ENCODE data around the gene RAPGEF4. TPM values are rescaled to one million over a fixed set of nuclear protein-coding genes. Genes with fewer than 3 reads are reported as not detected.
A peak's percentile ranks its signal among the peaks of the same experiment; 100 is the strongest.

RAPGEF4 gene
- total RNA-seq, 2 experiments from 2014 or later = 0.21 TPM; not detected in 1

DNA sequence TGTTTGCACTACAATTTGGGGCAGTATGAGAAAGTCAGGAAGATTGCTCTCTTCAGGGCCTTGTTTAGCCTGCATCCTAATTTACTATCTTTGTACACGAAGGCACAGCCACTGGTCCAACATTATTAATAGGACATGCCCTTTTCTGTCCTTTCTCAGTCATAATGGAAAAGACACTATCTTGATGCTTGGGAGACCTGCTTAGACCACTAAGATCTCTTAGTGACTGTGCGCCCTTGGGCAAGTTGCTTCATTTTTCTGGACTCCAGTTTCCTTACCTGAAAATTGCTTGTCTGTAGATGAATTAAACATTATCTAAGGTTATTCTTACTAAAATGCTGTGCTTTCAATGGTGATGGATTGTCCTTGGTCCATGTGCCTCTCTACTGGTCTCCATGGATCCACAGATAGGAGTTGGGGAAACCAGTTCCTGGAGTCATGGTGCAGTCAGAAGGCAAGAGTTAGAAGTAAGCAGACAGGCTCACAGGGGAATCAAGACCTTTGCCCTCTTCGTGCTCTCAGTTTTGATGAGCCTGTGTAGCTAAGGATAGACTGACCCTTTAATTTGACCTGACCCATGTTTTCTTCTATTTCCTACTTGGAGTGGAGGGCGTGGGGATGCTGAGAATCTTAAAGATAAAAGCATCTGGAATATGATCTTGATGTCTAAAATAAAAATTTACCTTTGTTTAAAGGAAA, 114.0 kb downstream of the RAPGEF4 start:
- DNase-seq (no peak), ATAC-seq (no peak)
- Mint-ChIP-seq H3K4me3 (no peak overlapping the region), H3K36me3 (no peaks in the 10 kb centered on the region), H3K4me1 (no peaks in the 10 kb centered on the region), H3K27me3 (peaks cover 10% of the 10 kb centered on the region), H3K9me3 (ENCODE audit: low read depth) (no peaks in the 10 kb centered on the region), H3K27ac (no peak overlapping the region)
- CTCF ChIA-PET = no interaction called here

DNA sequence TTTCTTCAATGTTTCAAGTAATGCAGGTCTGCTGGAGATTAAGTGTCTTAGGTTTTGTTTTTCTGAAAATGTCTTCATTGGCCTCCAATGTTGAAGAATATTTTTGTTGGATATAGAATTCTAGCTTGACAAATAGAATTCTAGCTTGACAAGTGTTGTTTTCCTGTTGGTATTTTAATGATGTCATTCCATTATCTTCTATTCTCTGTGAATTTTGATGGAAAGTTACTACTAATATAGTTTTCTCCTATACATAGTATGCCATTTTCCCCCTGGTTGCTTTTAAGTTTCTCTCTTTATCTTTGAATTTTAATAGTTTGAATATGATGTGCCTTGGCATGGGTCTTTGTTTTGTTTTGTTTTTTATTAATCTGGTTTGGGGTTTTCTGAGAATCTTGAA, 119.9 kb downstream of the RAPGEF4 start:
- DNase-seq (no peak), ATAC-seq (no peak)
- Mint-ChIP-seq H3K4me3 (no peak overlapping the region), H3K4me1 (no peaks in the 10 kb centered on the region), H3K27me3 (peaks cover 38% of the 10 kb centered on the region), H3K9me3 (ENCODE audit: low read depth) (no peaks in the 10 kb centered on the region), H3K36me3 (no peaks in the 10 kb centered on the region), H3K27ac (no peak overlapping the region)
- CTCF ChIA-PET = no interaction called here

DNA sequence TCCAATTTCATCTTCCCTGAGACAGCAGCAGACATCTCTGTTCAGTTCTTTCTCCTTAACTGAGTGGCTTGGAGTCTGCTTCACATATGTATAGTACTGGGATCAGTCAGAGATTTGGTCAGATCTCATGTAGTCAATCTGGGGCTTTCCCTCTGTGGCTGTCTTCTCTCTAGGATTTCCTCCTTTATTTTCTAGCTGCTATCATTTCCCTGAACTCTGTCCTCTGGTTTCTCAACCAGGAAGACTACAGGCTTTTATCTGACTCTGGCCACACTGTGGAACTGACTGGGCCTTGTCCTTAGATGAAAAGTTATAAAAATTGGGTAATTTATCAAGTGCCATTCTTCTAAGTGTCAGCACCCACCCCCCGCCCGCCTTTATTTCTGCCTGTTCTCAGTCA, 121.0 kb downstream of the RAPGEF4 start:
- no peaks in the 10 kb centered on the region for H3K4me1 Mint-ChIP-seq
- H3K27ac Mint-ChIP-seq = no peak overlapping the region
- no peaks in the 10 kb centered on the region for H3K36me3 Mint-ChIP-seq
- H3K9me3 Mint-ChIP-seq (ENCODE audit: low read depth) = no peaks in the 10 kb centered on the region
- ATAC-seq (no peak), DNase-seq (no peak)
- H3K27me3 Mint-ChIP-seq = peaks cover 45% of the 10 kb centered on the region
- no peak overlapping the region for H3K4me3 Mint-ChIP-seq
- CTCF ChIA-PET = no interaction called here

DNA sequence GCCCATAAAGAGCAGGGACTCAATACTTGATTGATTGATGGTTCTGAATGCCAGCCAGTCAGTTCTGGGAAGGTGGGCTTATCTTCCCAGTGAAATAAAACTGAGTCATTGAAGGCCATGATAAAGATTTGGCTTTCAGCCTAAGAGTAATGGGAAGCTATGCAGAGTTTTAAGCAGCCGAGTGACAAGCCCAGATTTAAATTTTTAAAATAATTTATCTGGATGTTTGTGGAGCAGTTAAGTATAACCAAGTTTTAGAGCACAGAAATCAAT, 122.8 kb downstream of the RAPGEF4 start:
- H3K4me1 Mint-ChIP-seq = no peaks in the 10 kb centered on the region
- H3K36me3 Mint-ChIP-seq = no peaks in the 10 kb centered on the region
- H3K27ac Mint-ChIP-seq = no peak overlapping the region
- H3K4me3 Mint-ChIP-seq = no peak overlapping the region
- CTCF ChIA-PET = no interaction called here
- ATAC-seq = no peak
- H3K9me3 Mint-ChIP-seq (ENCODE audit: low read depth) = no peaks in the 10 kb centered on the region
- peaks cover 58% of the 10 kb centered on the region for H3K27me3 Mint-ChIP-seq
- no peak for DNase-seq

DNA sequence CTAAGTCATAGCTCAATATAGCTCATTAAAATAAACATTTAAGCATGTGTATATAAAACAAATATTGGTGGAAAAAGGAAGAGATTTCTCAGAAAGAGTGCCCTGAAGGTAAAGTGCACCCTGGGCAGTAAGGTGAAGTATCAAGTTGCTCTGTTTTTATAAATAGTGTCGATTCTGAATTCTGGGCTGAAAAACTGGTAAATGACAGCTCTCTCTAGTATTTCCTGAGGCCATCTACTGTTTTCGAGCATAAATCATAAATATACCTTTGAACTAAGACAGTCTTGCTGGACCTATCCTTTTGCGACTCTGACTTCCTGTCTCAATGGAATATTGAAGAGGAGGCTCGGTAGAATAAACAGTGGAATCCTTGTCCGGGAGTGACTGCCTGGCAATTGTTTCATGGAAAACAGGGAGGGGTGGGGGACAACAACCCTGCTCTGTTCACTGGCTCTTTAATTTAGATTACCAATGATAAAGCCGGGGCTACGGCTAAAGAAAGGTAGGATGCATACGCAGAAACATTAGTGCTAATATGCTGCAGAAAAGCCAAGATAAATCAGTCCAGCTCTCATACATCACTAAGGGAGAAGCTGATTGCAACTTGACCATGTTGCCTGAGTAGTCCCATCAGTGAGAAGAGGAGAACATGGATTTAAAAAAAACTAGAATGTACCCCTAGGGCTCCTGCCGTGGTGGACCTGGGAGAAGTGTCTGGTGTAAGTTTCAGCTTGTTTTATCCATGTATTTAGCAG, 124.1 kb downstream of the RAPGEF4 start:
- Mint-ChIP-seq H3K27me3 (peaks cover 50% of the 10 kb centered on the region), H3K9me3 (ENCODE audit: low read depth) (no peaks in the 10 kb centered on the region), H3K27ac (no peak overlapping the region), H3K36me3 (no peaks in the 10 kb centered on the region), H3K4me1 (no peaks in the 10 kb centered on the region), H3K4me3 (no peak overlapping the region)
- ATAC-seq (no peak), DNase-seq (no peak)
- CTCF ChIA-PET = interaction anchor here (1.4 kb wide), 1 partner anchor 9 kb away, joined by 3 read pairs; no protein-coding TSS in a partner anchor

DNA sequence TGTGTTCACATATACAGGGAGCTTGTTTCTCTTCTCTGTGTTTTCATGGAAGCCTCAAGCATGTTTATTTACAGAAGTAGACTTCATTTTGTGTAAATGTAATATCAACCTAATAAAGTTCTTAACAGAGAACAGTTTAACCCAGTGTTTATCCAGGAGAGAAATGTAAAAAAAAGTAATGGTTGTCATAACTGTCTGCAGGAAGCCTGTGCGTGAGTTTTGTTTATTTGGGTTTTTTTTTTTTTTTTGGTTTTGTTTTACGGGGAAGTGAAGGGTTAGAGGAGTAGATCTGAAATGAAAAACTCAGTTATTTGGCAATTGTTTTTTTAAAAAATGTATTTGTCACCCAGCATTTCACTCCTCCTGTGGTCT, 124.7 kb downstream of the RAPGEF4 start:
- CTCF ChIA-PET = interaction anchor here (1.4 kb wide), 1 partner anchor 9 kb away, joined by 3 read pairs; no protein-coding TSS in a partner anchor

DNA sequence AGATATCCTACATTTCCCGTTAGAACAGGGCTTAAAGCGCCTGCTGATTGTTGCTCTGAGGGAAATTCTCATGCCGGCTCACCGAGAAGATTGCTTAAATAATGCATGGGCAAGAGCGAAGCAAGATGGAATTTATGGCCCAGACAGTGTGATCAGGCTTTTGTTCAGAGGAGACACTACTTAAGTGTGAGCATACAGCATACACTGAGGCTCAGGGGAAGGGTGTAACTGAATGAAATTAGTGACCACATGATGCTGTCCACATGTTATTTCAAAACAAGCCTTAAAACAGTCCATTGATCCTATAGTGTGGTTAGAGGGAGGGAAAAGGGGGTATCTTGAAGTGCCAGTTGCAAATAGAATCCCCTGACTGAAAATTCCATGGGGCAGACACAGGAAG, 125.5 kb downstream of the RAPGEF4 start:
- Mint-ChIP-seq H3K4me3 (no peak overlapping the region), H3K27me3 (peaks cover 39% of the 10 kb centered on the region), H3K9me3 (ENCODE audit: low read depth) (no peaks in the 10 kb centered on the region), H3K36me3 (no peaks in the 10 kb centered on the region), H3K4me1 (no peaks in the 10 kb centered on the region), H3K27ac (no peak overlapping the region)
- CTCF ChIA-PET = no interaction called here
- DNase-seq (no peak), ATAC-seq (no peak)

More for the DNA sequence above, 124.7 kb downstream of the RAPGEF4 start:
- Mint-ChIP-seq H3K27me3 (peaks cover 46% of the 10 kb centered on the region), H3K9me3 (ENCODE audit: low read depth) (no peaks in the 10 kb centered on the region), H3K27ac (no peak overlapping the region), H3K4me3 (no peak overlapping the region), H3K4me1 (no peaks in the 10 kb centered on the region), H3K36me3 (no peaks in the 10 kb centered on the region)
- no peak for DNase-seq
- ATAC-seq = no peak

DNA sequence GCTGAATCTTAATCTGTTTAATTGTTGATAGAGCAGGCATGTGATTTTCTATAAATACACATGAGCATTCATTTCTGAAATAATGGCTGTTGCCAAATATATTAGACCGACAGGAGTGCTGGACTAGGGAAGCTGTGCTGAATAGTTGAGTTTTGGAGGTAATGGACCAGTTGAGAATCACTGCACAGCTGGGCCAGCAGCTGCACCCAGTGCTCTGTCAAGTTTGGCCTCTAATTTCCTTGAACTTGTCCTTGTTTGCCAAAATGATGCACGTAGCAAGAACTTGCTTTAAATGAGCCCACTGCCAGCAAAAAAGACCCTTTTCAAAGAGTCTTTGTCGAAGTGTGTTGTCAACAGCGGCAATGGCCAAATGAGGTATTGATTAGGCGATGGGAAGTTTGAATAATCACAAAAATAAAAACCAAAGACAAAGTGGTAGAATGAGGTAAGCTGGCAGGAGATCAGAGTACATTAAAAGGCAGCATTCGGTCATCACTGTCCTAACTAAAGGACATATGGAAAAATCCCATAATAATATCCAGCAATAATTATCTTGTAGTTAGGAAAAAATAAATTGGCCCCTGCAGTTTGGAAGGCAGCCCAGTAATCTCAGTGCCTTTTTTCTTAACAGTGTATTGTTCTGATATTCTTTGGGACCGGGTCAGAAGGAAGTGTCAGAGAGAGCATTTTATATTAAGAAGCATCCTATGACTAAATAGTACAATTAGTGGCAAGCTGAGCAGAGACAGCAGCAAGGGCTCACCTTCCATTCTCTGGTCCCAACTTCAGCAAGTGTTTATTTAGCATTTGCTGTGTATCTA, 126.2 kb downstream of the RAPGEF4 start:
- H3K27ac Mint-ChIP-seq = no peak overlapping the region
- CTCF ChIA-PET = no interaction called here

DNA sequence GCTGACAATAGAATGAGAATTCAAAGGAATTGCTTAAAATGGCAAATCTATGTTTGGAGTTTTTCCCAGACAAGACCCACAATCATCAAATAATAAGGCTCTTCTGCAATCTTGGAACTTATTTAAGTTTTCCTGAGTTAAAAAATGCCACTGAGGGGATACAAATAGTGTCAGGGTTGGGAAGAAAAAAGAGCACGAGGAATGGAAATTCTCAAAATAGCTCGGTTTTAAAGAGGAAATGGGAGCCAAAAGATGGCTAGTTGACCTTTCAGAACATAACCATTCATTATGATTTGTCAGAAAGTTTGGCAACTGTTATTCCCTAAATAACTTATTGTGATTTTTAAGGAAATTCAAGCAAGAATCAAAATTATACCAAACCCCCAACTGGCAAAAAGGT, 127.7 kb downstream of the RAPGEF4 start:
- Mint-ChIP-seq H3K9me3 (ENCODE audit: low read depth) (no peaks in the 10 kb centered on the region), H3K36me3 (no peaks in the 10 kb centered on the region), H3K27me3 (peaks cover 34% of the 10 kb centered on the region), H3K27ac (no peak overlapping the region), H3K4me3 (no peak overlapping the region), H3K4me1 (no peaks in the 10 kb centered on the region)
- CTCF ChIA-PET = interaction anchor here (0.7 to 1.2 kb wide), 2 partner anchors 67 to 69 kb away, joined by 3 read pairs; no protein-coding TSS in a partner anchor
- DNase-seq = no peak
- ATAC-seq = no peak

More for the DNA sequence above, 126.2 kb downstream of the RAPGEF4 start:
- Mint-ChIP-seq H3K27me3 (peaks cover 36% of the 10 kb centered on the region), H3K36me3 (no peaks in the 10 kb centered on the region), H3K4me3 (no peak overlapping the region), H3K4me1 (no peaks in the 10 kb centered on the region), H3K9me3 (ENCODE audit: low read depth) (no peaks in the 10 kb centered on the region)
- DNase-seq = no peak
- ATAC-seq = no peak

DNA sequence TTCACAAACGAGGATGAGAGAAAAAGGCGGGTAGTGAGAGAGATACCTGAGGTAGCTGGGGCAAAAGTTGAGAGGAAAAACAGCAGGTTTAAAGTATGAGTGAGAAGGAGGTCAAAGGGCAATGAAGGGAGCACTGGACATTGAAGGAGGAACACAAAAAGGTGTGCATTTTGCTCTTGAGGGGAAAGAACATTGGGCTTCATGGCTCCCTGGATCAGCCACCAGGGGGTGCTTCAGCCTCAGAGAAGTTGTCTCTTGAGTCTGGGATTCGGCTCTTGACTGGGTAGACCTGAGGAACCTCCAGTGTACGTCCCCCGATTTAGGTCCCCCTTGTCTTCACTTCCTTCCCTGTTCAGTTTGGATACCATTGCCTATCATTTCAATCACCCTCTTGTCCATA, 128.5 kb downstream of the RAPGEF4 start:
- H3K4me3 Mint-ChIP-seq = no peak overlapping the region
- DNase-seq (peak; percentile 49), ATAC-seq (no peak)
- no peak overlapping the region for H3K27ac Mint-ChIP-seq
- CTCF ChIA-PET = no interaction called here
- H3K4me1 Mint-ChIP-seq = no peaks in the 10 kb centered on the region
- no peaks in the 10 kb centered on the region for H3K36me3 Mint-ChIP-seq
- H3K9me3 Mint-ChIP-seq (ENCODE audit: low read depth) = no peaks in the 10 kb centered on the region
- H3K27me3 Mint-ChIP-seq = peaks cover 35% of the 10 kb centered on the region

DNA sequence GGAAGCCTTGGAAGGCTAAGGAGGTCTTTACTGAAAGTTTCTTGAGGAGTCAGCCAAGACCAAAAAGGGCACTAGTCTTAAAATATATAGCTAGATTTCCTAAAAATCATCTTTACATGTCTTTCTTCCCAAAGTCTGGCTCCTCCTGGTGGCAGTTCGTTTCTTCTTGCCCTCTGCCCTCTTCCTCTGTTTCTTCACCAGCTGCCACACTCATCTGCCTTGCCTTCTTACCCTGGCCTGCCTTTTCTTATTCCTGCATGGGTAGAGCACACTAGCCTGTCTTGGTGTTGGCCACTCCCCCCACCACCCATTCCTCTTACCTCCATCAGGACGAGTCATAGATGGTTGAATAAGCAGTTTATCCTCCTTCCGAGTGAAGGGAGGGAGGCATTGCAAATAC, 129.8 kb downstream of the RAPGEF4 start:
- H3K27ac Mint-ChIP-seq = no peak overlapping the region
- CTCF ChIA-PET = no interaction called here
- no peaks in the 10 kb centered on the region for H3K36me3 Mint-ChIP-seq
- H3K4me1 Mint-ChIP-seq = no peaks in the 10 kb centered on the region
- no peak overlapping the region for H3K4me3 Mint-ChIP-seq
- H3K27me3 Mint-ChIP-seq = peaks cover 28% of the 10 kb centered on the region
- H3K9me3 Mint-ChIP-seq (ENCODE audit: low read depth) = no peaks in the 10 kb centered on the region
- DNase-seq (no peak), ATAC-seq (no peak)

DNA sequence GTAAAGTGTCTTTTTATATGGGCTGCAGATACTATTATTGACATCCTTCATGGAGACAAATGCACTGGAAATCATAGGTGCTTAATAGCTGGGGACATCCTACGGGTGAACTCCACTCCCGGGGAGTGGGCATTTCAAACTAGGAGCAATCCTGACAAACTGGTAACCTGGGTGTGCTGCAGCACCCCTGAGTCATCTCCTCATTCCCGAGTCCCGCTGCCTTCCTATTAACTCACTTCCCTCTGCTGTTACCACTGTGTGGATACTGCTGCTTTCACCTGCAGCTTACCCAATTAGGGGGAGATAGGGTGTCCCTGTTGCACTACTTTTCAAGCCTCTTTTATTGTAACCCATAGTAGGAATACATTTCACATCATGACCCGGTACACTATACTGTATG, 134.2 kb downstream of the RAPGEF4 start:
- Mint-ChIP-seq H3K4me3 (no peak overlapping the region), H3K4me1 (no peaks in the 10 kb centered on the region), H3K27me3 (peaks cover 9% of the 10 kb centered on the region), H3K9me3 (ENCODE audit: low read depth) (no peaks in the 10 kb centered on the region), H3K27ac (no peak overlapping the region), H3K36me3 (no peaks in the 10 kb centered on the region)
- ATAC-seq (no peak), DNase-seq (no peak)
- CTCF ChIA-PET = interaction anchor here (1.5 kb wide), 1 partner anchor 40 kb away, joined by 3 read pairs; no protein-coding TSS in a partner anchor

DNA sequence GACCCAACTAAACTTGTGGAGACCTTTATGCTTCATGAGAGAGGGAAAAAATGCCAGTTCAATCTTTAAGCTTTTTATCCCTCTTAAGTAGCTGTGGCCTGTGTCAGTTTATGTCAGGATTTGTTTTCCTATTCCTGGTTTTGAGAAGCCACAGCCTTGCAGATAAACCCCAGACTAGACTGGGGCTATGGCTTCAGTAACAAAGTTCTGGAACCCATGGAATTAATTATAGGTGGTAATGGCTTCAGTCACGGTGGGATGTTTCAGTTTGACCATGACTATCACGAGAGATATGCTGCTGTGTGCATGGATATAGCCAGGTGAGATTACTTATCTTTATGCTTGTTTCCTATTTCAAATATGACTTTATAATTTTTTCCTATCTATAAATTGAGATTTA, 134.8 kb downstream of the RAPGEF4 start:
- CTCF ChIA-PET = interaction anchor here (1.5 kb wide), 1 partner anchor 39 kb away, joined by 3 read pairs; no protein-coding TSS in a partner anchor
- no peaks in the 10 kb centered on the region for H3K4me1 Mint-ChIP-seq
- H3K4me3 Mint-ChIP-seq = no peak overlapping the region
- no peaks in the 10 kb centered on the region for H3K9me3 Mint-ChIP-seq (ENCODE audit: low read depth)
- no peak overlapping the region for H3K27ac Mint-ChIP-seq
- DNase-seq (no peak), ATAC-seq (no peak)
- H3K36me3 Mint-ChIP-seq = no peaks in the 10 kb centered on the region
- peaks cover 9% of the 10 kb centered on the region for H3K27me3 Mint-ChIP-seq
